ENCODE data around the gene CYP3A7. TPM values are rescaled to one million over a fixed set of nuclear protein-coding genes. Genes with fewer than 3 reads are reported as not detected.

The CYP3A7 gene
- total and polyA plus RNA-seq, 2 of the 13 experiments (the other 11 are each of a cell fraction or from before 2014, with no cell fraction given) = 5.8 to 6.4 TPM

GRCh38 chr7:99679032-99679399 lies 56.0 kb downstream of the CYP3A7 start (continued):
- TF ChIP-seq RERE (CRISPR knock-in tag; IDR thresholded peaks at IDR 0.05; ENCODE audit: low read depth) = no peak
- no peak for TF ChIP-seq ZNF776 (CRISPR knock-in tag; IDR thresholded peaks at IDR 0.05)
- TF ChIP-seq STAT5B (CRISPR knock-in tag; IDR thresholded peaks at IDR 0.05) = no peak
- no peak for TF ChIP-seq NAIF1 (CRISPR knock-in tag; IDR thresholded peaks at IDR 0.05; ENCODE audit: borderline replicate concordance)
- no peak for TF ChIP-seq GMEB2 (CRISPR knock-in tag; IDR thresholded peaks at IDR 0.05; ENCODE audit: low read depth)
- no peak for TF ChIP-seq RELA (CRISPR knock-in tag; IDR thresholded peaks at IDR 0.05)
- no peak for TF ChIP-seq RFX5 (IDR thresholded peaks at IDR 0.05; ENCODE audit: low read depth, low read length)
- TF ChIP-seq, protein P1, sequence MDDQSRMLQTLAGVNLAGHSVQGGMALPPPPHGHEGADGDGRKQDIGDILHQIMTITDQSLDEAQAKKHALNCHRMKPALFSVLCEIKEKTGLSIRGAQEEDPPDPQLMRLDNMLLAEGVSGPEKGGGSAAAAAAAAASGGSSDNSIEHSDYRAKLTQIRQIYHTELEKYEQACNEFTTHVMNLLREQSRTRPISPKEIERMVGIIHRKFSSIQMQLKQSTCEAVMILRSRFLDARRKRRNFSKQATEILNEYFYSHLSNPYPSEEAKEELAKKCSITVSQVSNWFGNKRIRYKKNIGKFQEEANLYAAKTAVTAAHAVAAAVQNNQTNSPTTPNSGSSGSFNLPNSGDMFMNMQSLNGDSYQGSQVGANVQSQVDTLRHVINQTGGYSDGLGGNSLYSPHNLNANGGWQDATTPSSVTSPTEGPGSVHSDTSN (CRISPR knock-in tag; IDR thresholded peaks at IDR 0.05; ENCODE audit: borderline replicate concordance) = no peak
- TF ChIP-seq ZNF83 (CRISPR knock-in tag; IDR thresholded peaks at IDR 0.05; ENCODE audit: borderline replicate concordance) = no peak
- TF ChIP-seq, protein P2, sequence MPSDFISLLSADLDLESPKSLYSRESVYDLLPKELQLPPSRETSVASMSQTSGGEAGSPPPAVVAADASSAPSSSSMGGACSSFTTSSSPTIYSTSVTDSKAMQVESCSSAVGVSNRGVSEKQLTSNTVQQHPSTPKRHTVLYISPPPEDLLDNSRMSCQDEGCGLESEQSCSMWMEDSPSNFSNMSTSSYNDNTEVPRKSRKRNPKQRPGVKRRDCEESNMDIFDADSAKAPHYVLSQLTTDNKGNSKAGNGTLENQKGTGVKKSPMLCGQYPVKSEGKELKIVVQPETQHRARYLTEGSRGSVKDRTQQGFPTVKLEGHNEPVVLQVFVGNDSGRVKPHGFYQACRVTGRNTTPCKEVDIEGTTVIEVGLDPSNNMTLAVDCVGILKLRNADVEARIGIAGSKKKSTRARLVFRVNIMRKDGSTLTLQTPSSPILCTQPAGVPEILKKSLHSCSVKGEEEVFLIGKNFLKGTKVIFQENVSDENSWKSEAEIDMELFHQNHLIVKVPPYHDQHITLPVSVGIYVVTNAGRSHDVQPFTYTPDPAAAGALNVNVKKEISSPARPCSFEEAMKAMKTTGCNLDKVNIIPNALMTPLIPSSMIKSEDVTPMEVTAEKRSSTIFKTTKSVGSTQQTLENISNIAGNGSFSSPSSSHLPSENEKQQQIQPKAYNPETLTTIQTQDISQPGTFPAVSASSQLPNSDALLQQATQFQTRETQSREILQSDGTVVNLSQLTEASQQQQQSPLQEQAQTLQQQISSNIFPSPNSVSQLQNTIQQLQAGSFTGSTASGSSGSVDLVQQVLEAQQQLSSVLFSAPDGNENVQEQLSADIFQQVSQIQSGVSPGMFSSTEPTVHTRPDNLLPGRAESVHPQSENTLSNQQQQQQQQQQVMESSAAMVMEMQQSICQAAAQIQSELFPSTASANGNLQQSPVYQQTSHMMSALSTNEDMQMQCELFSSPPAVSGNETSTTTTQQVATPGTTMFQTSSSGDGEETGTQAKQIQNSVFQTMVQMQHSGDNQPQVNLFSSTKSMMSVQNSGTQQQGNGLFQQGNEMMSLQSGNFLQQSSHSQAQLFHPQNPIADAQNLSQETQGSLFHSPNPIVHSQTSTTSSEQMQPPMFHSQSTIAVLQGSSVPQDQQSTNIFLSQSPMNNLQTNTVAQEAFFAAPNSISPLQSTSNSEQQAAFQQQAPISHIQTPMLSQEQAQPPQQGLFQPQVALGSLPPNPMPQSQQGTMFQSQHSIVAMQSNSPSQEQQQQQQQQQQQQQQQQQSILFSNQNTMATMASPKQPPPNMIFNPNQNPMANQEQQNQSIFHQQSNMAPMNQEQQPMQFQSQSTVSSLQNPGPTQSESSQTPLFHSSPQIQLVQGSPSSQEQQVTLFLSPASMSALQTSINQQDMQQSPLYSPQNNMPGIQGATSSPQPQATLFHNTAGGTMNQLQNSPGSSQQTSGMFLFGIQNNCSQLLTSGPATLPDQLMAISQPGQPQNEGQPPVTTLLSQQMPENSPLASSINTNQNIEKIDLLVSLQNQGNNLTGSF (CRISPR knock-in tag; IDR thresholded peaks at IDR 0.05) = no peak
- TF ChIP-seq ARID5B (CRISPR knock-in tag; IDR thresholded peaks at IDR 0.05) = peak; percentile 83
